T-helper 9 cell (primary cell): ENCODE results near the gene CEP68.
A peak's percentile ranks its signal among the peaks of the same experiment; 100 is the strongest.
"Not testable (repeated sequence)": the region's sequence is repeated elsewhere in the genome, so short reads cannot be mapped to it uniquely, and the experiment has no call there.

Source experiments
- DNase-seq: peaks from one replicate; pipeline ENCODE4 v3.0.0-alpha.2; 2020

The CEP68 gene

DNA sequence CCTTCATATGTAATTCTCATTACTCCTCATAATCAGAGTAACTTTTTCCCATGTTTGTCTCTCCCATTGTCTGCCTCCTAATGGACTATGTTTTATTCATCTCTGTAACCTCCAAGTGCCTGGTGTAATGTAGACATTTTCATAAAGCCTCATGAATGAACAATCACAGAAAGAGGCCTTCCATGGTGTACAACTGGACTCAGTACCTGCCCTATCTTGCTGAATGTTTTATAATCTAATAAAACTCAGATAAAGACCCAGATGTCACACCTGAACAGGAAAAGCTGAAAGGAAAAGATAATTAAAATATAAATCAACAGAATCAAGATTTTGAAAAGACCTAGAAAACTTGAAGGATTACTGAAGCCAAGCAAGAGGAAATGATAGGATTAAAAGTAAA is 37.0 kb downstream of the CEP68 start:
- no peak for DNase-seq

DNA sequence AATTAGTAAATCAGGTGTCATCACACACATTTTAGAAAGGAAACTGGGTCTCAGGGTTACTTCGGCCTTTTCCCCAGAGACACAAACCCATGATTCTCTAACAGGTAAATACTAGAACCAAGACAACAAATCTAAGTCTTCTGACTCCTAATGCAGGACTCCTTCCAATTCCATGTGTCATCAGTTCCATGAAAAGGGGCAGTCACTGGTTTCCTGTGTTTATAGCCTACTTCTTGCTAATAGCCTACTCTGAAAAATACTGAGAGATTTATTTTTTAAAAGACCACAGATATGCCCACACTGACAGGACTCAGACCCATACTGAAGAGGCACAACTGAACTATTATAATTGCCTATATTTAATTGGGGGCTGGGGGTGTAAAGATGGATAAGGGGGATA is 40.7 kb downstream of the CEP68 start:
- DNase-seq = no peak

DNA sequence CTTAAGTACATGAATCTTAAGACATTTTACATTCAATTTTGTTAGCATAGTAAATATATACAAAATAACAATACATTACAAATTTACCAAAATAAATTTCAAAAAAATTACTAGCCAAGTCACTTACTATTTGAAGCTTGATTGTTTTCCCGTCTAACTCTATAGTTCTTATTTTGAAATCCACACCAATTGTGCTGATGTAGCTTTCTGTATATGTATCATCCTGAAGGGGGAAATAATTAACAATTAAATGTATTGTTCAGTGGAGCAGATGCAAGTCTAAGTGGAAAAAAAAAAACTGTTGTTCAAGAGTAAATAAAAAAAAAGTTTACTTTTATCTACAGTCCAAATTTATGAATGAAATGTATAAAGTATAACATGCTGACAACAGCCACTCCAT is 41.6 kb downstream of the CEP68 start:
- no peak for DNase-seq

DNA sequence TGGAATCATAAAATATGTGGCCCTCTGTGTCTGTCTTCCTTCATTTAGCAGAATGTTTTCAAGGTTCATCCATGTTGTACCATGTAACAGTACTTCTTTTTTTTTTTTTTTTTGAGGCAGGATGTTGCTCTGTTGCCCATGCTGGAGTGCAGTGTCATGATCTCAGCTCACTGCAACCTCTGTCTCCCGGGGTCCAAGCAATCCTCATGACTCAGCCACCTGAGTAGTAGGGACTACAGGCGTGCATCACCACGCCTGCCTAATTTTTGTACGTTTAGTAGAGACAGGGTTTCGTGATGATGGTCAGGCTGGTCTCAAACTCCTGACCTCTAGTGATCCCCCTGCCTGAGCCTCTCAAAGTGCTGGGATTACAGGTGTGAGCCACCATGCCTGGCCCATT is 42.5 kb downstream of the CEP68 start:
- no peak for DNase-seq

DNA sequence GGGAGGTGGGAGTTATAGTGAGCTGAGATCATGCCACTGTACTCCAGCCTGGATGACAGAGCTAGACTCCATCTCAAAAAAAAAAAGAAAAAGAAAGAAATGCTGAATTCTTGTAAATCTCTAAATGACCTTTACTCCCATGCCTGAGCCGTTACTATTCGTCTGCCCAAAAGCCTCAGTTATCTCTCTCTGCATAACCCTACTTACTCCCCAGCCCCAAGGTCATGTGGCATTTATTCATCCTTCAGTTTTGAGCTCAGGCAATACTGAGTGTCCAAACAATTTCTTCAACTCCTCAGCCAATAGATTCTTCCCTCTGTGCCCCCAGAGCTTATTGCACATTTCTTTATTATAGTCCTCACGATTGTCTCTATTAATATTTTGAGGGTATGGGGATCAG is 44.9 kb downstream of the CEP68 start:
- DNase-seq = no peak

DNA sequence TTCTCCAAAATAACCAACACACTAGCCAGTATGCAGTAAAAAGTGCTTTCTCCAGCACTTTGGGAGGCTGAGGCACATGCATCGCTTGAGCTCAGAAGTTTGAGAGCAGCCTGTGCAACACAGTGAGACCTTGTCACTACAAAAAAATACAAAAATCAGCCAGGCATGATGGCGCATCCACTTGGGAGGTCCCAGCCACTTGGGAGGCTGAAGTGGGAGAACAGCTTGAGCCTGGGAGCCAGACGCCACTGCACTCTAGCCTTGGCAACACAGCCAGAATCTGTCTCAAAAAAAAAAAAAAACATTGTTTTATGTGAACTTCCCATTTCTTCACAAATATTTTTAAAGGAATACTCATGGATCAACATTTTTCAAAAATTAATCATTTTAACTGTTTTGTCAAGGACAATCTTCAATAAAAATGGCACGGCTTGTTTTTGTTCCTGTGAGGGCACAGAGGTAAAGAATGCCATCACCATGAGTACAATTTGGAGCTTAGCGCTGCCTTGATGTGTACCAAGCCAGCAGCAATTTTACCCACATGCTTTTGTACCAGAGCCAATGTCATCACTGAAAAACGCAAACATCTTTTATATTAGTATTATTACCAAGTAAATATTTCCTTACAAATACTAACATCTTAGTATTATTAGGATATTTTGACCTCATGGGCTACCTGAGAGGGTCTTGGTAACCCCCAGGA is 46.9 kb downstream of the CEP68 start:
- DNase-seq = no peak

DNA sequence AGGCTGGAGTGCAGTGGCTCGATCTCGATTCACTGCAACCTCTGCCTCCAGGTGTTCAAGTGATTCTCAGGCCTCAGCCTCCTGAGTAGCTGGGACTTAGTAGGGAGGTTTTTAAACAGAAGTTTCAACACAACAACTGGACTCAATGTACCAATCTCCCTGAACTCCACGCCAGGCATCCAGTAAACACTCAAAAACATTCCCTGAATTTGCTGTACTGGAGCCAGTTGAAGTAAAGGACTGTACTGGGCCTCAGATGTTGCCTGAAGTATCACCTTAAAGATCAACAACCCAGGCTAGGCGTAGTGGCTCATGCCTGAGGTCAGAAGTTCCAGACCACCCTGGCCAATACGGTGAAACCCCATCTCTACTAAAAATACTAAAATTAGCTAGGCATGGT is 51.3 kb downstream of the CEP68 start:
- DNase-seq = no peak

DNA sequence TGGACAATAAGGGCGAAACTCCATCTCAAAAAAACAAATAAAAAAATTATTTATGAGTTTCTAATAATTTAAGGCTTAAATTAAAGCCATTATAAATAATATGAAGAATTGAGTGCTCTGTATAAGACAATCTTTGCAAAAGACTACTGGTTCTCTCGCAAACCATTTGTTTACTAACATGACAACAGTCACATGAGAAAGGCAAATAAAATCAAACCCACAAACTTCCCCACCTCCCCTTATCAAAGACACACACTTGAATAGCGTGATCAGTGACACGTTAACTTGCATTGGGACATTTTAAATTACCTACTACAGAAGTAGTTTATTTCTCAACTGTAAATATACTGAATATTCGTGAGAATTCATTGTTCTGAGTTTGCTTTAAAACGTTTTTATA is 52.6 kb downstream of the CEP68 start:
- no peak for DNase-seq

DNA sequence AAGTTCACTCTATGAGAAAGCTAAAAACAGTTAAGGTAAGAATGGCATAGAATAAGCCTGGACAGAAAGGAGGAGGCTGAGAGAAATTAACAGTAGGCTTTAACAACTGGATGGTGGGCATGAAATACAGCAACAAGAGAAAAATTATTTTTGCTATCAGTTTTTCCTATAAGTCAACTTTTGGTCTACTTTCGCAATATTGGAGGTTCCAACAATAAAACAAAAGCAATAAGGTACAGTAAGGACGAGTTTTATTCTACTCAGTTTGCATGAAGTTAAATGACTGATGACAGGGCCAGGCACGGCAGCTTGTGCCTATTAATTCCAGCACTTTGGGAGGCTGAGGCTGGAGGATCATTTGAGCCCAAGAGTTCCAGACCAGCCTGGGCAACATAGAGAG is 56.4 kb downstream of the CEP68 start:
- no peak for DNase-seq

DNA sequence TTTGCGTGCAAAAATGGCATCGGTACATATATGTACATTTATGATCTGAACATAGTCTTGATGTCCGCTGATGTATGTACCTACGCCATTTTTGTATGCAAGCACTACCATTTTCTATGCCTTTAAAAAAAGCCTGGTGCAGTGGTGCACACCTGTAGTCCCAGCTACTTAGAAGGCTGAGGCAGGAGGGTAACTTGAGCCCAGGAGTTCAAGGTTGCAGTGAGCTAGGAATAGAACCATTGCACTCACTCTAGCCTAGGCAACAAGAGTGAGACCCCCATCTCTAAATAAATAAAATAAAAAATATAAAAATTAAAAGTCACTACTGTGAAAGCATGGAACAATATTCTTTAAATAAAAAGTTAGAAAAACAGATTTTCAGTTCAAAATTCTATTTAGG is 57.0 kb downstream of the CEP68 start:
- DNase-seq = no peak

DNA sequence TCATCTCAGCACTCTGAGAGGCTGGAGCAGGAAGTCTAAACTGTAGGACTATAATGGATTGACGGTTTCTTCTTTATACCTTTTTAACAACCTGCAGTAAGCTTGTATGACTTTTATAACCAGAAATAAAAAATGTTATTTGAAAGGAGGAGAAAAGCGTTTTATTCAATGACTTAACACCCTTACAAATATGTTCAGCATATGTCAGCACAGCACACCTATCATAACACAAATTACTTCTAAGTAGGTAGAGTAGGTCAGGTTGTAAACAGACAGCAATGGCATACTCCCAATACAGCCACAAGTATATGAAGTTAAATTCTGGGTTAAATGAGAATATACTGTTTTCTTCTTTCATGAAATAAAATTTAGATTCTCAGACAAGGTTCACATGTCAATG is 57.6 kb downstream of the CEP68 start:
- DNase-seq = no peak

DNA sequence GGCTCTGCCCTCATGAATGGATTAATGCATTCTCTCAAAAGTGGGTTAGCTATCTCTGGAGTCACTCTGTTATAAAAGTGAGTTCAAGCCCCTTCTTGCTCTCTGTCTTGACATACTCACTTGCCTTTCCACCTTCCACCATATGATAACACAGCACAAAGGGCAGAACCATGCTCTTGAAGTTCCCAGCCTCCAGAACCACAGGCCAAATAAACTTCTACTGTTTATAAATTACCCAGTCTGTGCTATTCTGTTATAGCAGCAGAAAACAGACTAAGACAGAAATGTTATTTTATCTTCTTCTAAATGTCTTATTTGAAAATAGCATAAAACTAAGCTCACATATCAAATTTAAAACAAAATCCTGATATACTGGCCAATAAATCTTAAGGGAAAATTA is 58.7 kb downstream of the CEP68 start:
- DNase-seq = no peak

DNA sequence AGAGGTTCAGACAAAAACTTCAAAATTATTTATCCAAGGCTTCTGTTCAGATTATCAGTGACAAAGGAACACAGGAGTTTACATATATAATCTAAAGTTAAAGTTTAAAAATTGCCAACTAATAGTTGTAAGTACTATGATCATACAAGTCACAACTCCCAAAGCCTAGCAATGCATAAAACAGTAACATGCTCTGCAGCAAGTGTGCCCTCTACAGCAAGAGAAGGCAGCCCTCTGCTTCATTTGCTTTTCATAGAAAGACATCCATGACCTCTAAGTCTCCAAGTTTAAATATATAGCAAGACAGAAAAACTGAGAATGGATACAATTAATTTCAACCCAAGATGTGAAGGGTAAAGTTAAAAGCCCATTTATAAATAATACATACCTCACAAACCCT is 60.4 kb downstream of the CEP68 start:
- DNase-seq = no peak

DNA sequence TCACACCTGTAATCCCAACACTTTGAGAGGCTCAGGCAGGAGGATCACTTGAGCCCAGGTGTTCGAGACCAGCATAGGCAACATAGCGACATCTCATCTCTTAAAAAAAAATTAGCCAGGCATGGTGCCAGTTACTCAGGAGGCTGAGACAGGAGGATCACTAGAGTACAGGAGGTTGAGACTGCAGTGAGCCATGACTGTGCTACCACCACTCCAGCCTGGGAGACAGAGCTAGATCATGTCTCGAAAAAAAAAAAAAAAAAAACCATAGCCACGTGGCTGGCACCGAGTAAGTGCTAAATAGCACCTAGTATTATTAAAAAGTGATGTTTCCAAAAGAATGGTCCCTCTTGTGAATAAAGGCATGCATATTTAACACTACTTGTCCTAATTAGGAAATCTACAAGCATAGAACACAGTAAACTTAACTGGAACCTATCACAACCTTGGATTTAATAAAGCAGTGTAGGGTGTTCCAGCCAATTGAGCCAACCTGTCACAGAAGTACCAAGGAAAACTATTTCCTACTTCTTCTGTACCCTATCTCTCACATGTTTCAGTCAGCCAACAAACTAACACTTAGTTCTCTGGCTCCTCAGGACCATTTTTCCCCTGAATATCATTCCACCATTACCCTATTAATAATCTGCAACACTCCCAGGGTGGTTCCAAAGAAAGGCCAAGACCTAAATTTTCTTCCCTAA is 64.9 kb downstream of the CEP68 start:
- no peak for DNase-seq

DNA sequence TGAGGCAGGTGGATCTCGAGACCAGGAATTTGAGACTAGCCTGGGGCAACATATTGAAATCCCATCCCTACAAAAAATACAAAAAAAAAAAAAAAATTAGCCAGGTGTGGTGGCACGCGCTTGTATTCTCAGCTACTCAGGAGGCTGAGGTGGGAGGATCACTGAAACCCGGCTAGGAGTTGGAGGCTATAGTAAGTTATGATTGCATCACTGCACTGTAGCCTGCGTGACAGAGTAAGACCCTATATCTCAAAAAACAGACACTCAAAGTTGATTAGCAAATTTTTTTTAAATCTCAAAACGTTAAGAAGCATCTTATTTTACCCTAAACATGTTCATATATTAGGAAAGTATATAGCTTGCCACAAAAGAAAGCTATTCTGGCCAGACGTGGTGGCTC is 66.1 kb downstream of the CEP68 start:
- DNase-seq = no peak

DNA sequence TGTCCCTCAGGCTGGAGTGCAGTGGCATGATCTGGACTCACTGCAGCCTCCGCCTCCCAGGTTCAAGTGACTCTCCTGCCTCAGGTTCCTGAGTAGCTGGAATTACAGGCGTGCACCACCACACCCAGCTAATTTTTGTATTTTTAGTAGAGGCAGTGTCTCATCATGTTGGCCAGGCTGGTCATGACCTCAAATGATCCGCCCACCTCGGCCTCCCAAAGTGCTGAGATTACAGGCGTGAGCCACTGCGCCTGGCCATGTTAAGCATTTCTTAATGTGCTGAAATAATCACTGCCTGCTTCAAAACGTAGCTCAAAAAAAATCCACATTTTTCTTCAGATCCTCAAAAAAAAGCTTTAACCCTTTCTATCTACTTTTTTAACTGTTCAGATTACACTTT is 69.2 kb downstream of the CEP68 start:
- DNase-seq = not testable (repeated sequence)

DNA sequence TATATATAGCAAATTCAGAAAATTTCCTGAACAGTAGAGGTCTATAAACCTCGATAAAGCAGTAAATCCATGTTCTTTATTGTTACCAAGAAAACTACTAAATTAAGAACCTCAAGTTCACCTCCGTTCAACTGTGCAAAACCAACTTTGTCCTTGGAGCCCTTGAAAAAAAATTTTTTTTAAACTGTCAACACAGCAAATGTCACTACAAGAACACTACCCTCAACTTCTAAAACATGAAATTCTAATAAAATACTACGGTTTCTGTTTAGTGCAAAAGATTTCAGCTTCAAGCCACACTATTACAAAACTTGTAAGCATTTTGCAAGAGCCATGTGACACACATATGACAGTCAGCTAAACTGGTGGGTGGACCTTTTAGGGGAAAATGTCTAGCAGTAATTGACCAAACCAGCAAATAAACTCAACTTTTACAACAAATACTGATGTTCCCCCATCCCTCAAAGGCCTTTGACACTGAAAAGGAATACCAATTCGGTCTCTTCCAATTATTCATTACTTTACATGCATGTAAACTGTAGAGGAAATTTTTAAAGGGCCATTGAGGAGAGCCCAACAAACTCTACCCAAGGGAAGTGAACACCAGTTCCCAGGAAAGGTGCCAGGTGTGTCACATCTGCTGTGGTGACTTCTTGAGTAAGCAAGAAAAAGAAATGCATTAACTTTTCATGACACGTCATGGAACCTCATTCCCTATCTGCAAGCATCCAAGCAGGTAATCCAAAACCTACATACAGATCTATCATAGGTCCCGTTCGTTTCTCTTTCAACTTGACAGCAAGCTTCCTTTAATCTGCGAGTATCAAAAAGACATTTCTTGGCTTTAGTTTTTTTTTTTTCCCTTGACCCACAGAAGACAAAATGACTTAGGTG is 72.3 kb downstream of the CEP68 start:
- DNase-seq = no peak

DNA sequence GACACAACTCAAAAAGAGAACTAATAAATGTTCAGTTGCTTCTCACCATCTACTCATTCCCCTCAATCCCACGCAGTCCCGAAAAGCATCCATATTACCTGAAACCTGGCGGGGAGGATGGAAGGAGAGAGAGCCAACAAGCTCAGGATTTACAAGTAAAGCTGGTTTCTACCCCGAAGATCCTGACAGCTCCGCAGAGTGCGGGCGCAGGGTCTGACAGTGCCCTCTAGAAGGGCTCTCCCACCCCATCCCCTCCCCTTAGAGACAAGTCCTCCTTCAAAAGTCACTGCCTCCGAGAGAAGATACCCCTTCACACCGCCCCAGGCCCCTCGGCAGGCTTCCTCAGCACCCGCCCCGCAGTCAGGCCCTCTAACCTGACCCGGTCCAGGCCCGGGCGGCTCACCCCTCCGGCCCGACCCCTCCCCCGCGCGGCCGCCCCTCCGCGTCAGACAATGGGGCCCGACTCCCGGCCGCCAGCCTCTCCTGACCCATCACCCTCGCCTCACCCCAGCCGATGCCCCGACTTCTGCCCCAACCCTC is 73.1 kb downstream of the CEP68 start:
- DNase-seq = no peak

DNA sequence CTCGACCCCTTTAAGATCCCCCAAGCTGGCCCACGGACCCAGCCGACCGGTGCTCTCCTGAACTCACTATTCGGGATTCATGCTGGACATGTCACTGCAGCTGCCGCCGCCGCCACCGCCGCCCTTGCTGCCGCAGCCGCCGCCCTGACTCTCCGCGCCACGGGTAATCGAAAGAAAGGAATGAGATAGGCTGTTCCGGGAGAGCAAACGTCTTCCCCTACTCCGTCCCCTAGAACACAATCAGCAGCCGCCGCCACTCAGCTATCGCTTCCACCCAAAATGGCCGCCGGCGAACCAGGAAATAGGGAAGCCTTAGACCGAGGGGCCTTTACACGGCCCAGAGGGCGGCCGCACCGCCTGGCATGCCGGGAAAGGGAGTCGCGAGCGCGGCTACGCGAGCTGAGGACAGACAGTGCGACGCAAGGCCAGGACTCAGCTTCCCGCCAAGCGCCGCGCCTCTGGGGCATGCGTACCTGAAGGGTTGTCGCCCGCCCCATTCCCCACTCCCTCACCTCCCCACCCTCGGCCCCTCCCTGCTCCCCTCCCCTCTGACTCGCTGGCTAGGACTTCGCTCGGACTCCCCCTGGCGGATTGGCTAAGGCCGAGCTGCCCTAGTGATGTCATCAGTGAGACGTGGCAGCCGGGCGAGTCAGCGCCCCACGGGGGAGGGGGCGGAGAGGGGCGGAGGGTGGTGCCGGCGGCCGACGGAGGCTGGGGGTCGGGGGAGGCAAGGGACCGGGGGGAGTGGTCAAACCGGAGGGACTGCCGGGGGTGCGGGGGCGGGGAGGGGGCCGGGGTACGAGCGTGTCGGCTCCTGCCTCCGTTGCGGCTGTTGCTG is 73.8 kb downstream of the CEP68 start, which contains the start of gene RAB1A:
Gene RAB1A (minus strand): TSS at position 281 of the 838 bp plus-strand sequence. CDS start 191 bp downstream, at position 90.
- peak; percentile 99 for DNase-seq

DNA sequence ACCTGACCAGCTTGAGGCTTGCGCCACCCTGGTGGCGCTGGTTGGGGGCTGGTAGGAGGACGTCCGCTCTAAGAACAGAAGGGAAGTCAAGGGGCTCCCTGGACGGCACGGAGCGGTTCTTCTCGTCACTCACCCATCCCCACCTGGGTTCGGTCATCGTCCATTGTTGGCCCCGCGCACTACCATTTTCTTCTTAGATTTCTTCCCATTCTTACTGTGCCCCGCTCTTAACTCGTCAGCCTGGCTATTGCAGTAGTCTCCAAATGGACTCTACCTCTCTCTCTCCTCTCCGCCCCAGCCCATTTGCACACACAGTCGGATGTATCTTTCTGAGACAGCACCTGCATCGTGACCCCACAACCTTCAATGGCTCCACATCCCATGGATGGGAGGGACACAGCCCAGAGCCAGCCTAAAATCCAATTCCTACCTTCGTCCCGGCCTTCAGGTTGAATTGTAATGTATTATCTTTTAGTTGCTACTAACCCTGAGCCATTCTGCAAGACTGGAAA is 74.5 kb downstream of the CEP68 start:
- DNase-seq = no peak

DNA sequence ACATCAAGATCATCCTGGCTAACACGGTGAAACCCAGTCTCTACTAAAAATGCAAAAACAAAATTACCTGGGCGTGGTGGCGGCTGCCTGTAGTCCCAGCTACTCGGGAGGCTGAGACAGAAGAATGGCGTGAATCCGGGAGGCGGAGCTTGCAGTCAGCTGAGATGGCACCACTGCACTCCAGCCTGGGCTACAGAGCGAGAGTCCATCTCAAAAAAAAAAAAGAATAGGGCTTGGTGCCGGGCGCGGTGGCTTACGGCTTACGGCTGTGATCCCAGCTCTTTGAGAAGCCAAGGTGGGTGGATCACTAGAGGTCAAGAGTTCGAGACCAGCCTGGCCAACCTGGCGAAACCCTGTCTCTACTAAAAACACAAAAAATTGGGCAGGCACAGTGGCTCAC is 76.7 kb downstream of the CEP68 start:
- DNase-seq = not testable (repeated sequence)

DNA sequence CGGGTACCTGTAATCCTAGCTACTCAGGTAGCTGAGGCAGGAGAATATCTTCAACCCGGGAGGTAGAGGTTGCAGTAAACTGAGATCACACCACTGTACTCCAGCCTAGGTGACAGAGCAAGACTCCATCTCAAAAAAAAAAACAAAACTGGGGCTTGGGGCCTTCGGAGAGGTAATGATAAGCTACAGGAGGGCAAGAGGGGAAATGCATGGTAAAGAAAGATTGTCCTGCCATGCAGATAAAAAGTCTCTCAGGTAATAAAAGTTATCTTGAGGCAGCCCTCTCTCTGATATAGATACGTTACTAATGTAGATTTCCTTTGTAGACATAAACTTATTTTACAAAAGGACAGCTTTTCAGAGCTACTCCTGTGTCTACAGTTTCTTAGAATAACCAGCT is 77.4 kb downstream of the CEP68 start:
- no peak for DNase-seq
